Mesenchymal stem cell (in vitro differentiated cells and primary cell): ENCODE data around the gene CD177.

ENCODE experiments used
- DNase-seq: peaks from one replicate; pipeline ENCODE4 v3.0.0-alpha.2; 2013
- H2AFZ ChIP-seq: one replicate; pipeline ENCODE4 v1.6.1; 2013; ENCODE audit warnings: low read depth, mild to moderate bottlenecking, control low read depth, inconsistent platforms, low read length, moderate library complexity
- H2AK5ac ChIP-seq: 2 replicates; pipeline ENCODE4 v1.6.1; 2013; ENCODE audit warnings: low read length, moderate library complexity, mild to moderate bottlenecking, inconsistent platforms; ENCODE audit not compliant: severe bottlenecking
- H2BK120ac ChIP-seq: one replicate; pipeline ENCODE4 v1.6.1; 2013; ENCODE audit warnings: low read depth, mild to moderate bottlenecking, inconsistent platforms, low read length, moderate library complexity
- H2BK12ac ChIP-seq, 2 experiments: one replicate each; pipeline ENCODE4 v1.6.1; 2013; ENCODE audit warnings: inconsistent platforms in 2 of 2, low read length in 2 of 2, mild to moderate bottlenecking in 2 of 2, moderate library complexity in 2 of 2, control low read depth in 1 of 2
- H2BK15ac ChIP-seq: one replicate; pipeline ENCODE4 v1.6.1; 2013; ENCODE audit warnings: mild to moderate bottlenecking, low read depth, inconsistent platforms; ENCODE audit not compliant: poor library complexity, severe bottlenecking
- H2BK5ac ChIP-seq: 2 replicates; pipeline ENCODE4 v1.6.1; 2013; ENCODE audit warnings: low read depth, mild to moderate bottlenecking, low read length, control low read depth, inconsistent platforms; ENCODE audit not compliant: poor library complexity, severe bottlenecking
- H3K14ac ChIP-seq, 2 experiments: one replicate each; pipeline ENCODE4 v1.6.1; 2013; ENCODE audit warnings: inconsistent platforms in 2 of 2, low read length in 2 of 2, control low read depth in 1 of 2, mild to moderate bottlenecking in 1 of 2, moderate library complexity in 1 of 2
- H3K18ac ChIP-seq, 2 experiments: one replicate each; pipeline ENCODE4 v1.6.1; 2013; ENCODE audit warnings: inconsistent platforms in 2 of 2, low read length in 2 of 2, control low read depth in 1 of 2, low read depth in 1 of 2, mild to moderate bottlenecking in 1 of 2
- H3K23ac ChIP-seq, 2 experiments: one replicate each; pipeline ENCODE4 v1.6.1; 2013; ENCODE audit warnings: inconsistent platforms in 2 of 2, low read length in 2 of 2, mild to moderate bottlenecking in 2 of 2, moderate library complexity in 2 of 2, control low read depth in 1 of 2
- H3K27ac ChIP-seq: 2 replicates; pipeline ENCODE4 v1.5.1; 2013; ENCODE audit warnings: mild to moderate bottlenecking, moderate library complexity, low read length, control low read depth, inconsistent platforms; ENCODE audit not compliant: poor library complexity, severe bottlenecking
- H3K27me3 ChIP-seq, 2 experiments: 2 replicates each; pipeline versions ENCODE4 v1.6.1 to v1.7.0; 2013; ENCODE audit warnings: low read length in 2 of 2, mild to moderate bottlenecking in 2 of 2, moderate library complexity in 2 of 2, control low read depth in 1 of 2, inconsistent platforms in 1 of 2; ENCODE audit not compliant: control insufficient read depth in 1 of 2, insufficient read depth in 1 of 2
- H3K36me3 ChIP-seq, 2 experiments: 2 replicates each; pipeline versions ENCODE4 v1.6.1 to v1.7.0; 2013; ENCODE audit warnings: low read length in 2 of 2, control low read depth in 1 of 2, inconsistent platforms in 1 of 2, low read depth in 1 of 2, mild to moderate bottlenecking in 1 of 2; ENCODE audit not compliant: insufficient read depth in 2 of 2, control insufficient read depth in 1 of 2
- H3K4ac ChIP-seq, 2 experiments: one replicate each; pipeline ENCODE4 v1.6.1; 2013; ENCODE audit warnings: inconsistent platforms in 2 of 2, low read length in 2 of 2, mild to moderate bottlenecking in 2 of 2, moderate library complexity in 2 of 2, control low read depth in 1 of 2, low read depth in 1 of 2
- H3K4me1 ChIP-seq: 2 replicates; pipeline ENCODE4 v1.6.1; 2013; ENCODE audit warnings: low read depth, low read length, control low read depth; ENCODE audit not compliant: control insufficient read depth, insufficient read depth
- H3K4me2 ChIP-seq: 2 replicates; pipeline ENCODE4 v1.6.1; 2013; ENCODE audit warnings: low read length, mild to moderate bottlenecking, inconsistent platforms; ENCODE audit not compliant: poor library complexity, severe bottlenecking
- H3K4me3 ChIP-seq, 2 experiments: 2 replicates each; pipeline versions ENCODE4 v1.5.1 to v1.7.0; 2013; ENCODE audit warnings: low read length in 2 of 2, mild to moderate bottlenecking in 2 of 2, control low read depth in 1 of 2, low read depth in 1 of 2; ENCODE audit not compliant: insufficient read depth in 1 of 2
- H3K79me1 ChIP-seq: replicated peaks from 2 replicates; pipeline ENCODE4 v1.6.1; 2013; ENCODE audit warnings: mild to moderate bottlenecking, control low read depth, low read length, inconsistent platforms; ENCODE audit not compliant: poor library complexity, severe bottlenecking
- H3K9ac ChIP-seq: 2 replicates; pipeline ENCODE4 v1.7.0; 2013; ENCODE audit warnings: mild to moderate bottlenecking, low read length, moderate library complexity
- H3K9me3 ChIP-seq: 2 replicates; pipeline ENCODE4 v1.7.0; 2013; ENCODE audit warnings: mild to moderate bottlenecking, low read length; ENCODE audit not compliant: control insufficient read depth
- H4K8ac ChIP-seq: one replicate; pipeline ENCODE4 v1.6.1; 2013; ENCODE audit warnings: inconsistent platforms, mild to moderate bottlenecking, low read length, moderate library complexity
- H4K91ac ChIP-seq: one replicate; pipeline ENCODE4 v1.6.1; 2013; ENCODE audit warnings: mild to moderate bottlenecking, low read length, inconsistent platforms
- WGBS: methylation state at CpG from one replicate; pipeline ENCODE4 v1.1.7; 2013; ENCODE audit warnings: mixed read lengths; 5-methylcytosine and 5-hydroxymethylcytosine counted together

Gene CD177

GRCh38 chr19:43313711-43314495, 39.6 kb upstream of the CD177 start:
- Histone ChIP-seq H4K8ac (no peak overlapping the region), H3K4me1 (no peaks in the 10 kb centered on the region), H3K23ac (no peak overlapping the region), H2BK12ac (no peak overlapping the region), H2BK120ac (no peak overlapping the region), H3K79me1 (no peaks in the 10 kb centered on the region), H2BK15ac (no peak overlapping the region), H3K18ac (no peak overlapping the region), H3K14ac (no peak overlapping the region), H2AK5ac (no peak overlapping the region), H2AFZ (no peak overlapping the region), H4K91ac (no peak overlapping the region), H3K9ac (no peak overlapping the region), H3K4ac (no peak overlapping the region), H3K27me3 (peaks cover 0 to 6% of the 10 kb centered on the region in 2 experiments), H3K4me3 (no peak overlapping the region), H3K9me3 (no peaks in the 10 kb centered on the region), H2BK5ac (no peak overlapping the region), H3K36me3 (no peaks in the 10 kb centered on the region), H3K4me2 (no peak overlapping the region), H3K27ac (no peak overlapping the region)
- no peak for DNase-seq
- 40% methylated on average over 3 of the region's 12 CpGs for WGBS

- Histone ChIP-seq H2BK15ac (no peak overlapping the region), H3K4me2 (no peak overlapping the region), H3K36me3 (no peaks in the 10 kb centered on the region), H2AK5ac (no peak overlapping the region), H3K27ac (no peak overlapping the region), H4K91ac (no peak overlapping the region), H3K9me3 (no peaks in the 10 kb centered on the region), H2BK5ac (no peak overlapping the region), H3K9ac (no peak overlapping the region), H3K23ac (no peak overlapping the region), H3K27me3 (no peaks in the 10 kb centered on the region), H3K18ac (no peak overlapping the region), H3K14ac (no peak overlapping the region), H3K4me1 (no peaks in the 10 kb centered on the region), H3K79me1 (no peaks in the 10 kb centered on the region), H2AFZ (no peak overlapping the region), H2BK12ac (no peak overlapping the region), H3K4me3 (no peak overlapping the region), H3K4ac (no peak overlapping the region), H4K8ac (no peak overlapping the region), H2BK120ac (no peak overlapping the region)
- no peak for DNase-seq
- 64% methylated on average over 15 of the region's 15 CpGs for WGBS
These were observed 37.6 kb upstream of the CD177 start for GRCh38 chr19:43315851-43316250.

GRCh38 chr19:43316591-43317319, 36.7 kb upstream of the CD177 start:
- H2AFZ ChIP-seq = no peak overlapping the region
- H3K4me3 ChIP-seq = no peak overlapping the region
- H4K8ac ChIP-seq = no peak overlapping the region
- H3K14ac ChIP-seq = no peak overlapping the region
- no peak overlapping the region for H3K4me2 ChIP-seq
- 77% methylated on average over 27 of the region's 27 CpGs for WGBS
- H3K27ac ChIP-seq = no peak overlapping the region
- no peak overlapping the region for H3K18ac ChIP-seq
- H3K23ac ChIP-seq = no peak overlapping the region
- H3K4me1 ChIP-seq = no peaks in the 10 kb centered on the region
- no peak for DNase-seq
- no peak overlapping the region for H2BK5ac ChIP-seq
- no peak overlapping the region for H2BK12ac ChIP-seq
- H2AK5ac ChIP-seq = no peak overlapping the region
- no peak overlapping the region for H2BK15ac ChIP-seq
- no peaks in the 10 kb centered on the region for H3K36me3 ChIP-seq
- H4K91ac ChIP-seq = no peak overlapping the region
- no peaks in the 10 kb centered on the region for H3K27me3 ChIP-seq
- H3K9ac ChIP-seq = no peak overlapping the region
- no peaks in the 10 kb centered on the region for H3K9me3 ChIP-seq
- H3K79me1 ChIP-seq = no peaks in the 10 kb centered on the region
- no peak overlapping the region for H3K4ac ChIP-seq
- H2BK120ac ChIP-seq = no peak overlapping the region

- Histone ChIP-seq H2BK120ac (no peak overlapping the region), H3K27me3 (no peaks in the 10 kb centered on the region), H3K9me3 (no peaks in the 10 kb centered on the region), H3K18ac (no peak overlapping the region), H3K9ac (no peak overlapping the region), H3K4ac (no peak overlapping the region), H3K23ac (no peak overlapping the region), H2BK15ac (no peak overlapping the region), H4K8ac (no peak overlapping the region), H2AFZ (no peak overlapping the region), H3K4me3 (no peak overlapping the region), H2BK12ac (no peak overlapping the region), H3K4me1 (no peaks in the 10 kb centered on the region), H4K91ac (no peak overlapping the region), H3K27ac (no peak overlapping the region), H3K4me2 (no peak overlapping the region), H3K79me1 (no peaks in the 10 kb centered on the region), H2AK5ac (no peak overlapping the region), H2BK5ac (no peak overlapping the region), H3K14ac (no peak overlapping the region), H3K36me3 (no peaks in the 10 kb centered on the region)
- DNase-seq = no peak
- 59% methylated on average over 3 of the region's 3 CpGs for WGBS
These were observed 35.3 kb upstream of the CD177 start for GRCh38 chr19:43318203-43318602.
